Natural killer cell (primary cell): ENCODE data around the gene FCMR. TPM values are rescaled to one million over a fixed set of nuclear protein-coding genes. Genes with fewer than 3 reads are reported as not detected.

Source experiments
- ATAC-seq, 3 donors: fragments of 150-1000 bp in 2 of 3; fragments of 200-7000 bp in 1 of 3; cut with Tn5 transposase; 1 replicate in 1 of 3; 2 replicates in 2 of 3; pipeline ENCODE4 v1.10.0; 2021; ENCODE audit warnings: mild to moderate bottlenecking in 2 of 3, moderate library complexity in 2 of 3
- DNase-seq, 2 donors: peaks; one replicate each; pipeline versions ENCODE4 v3.0.0 to v3.0.0-alpha.2; 2013 to 2021; ENCODE audit warnings: mixed read lengths in 1 of 2
- H3K27ac ChIP-seq: one replicate; pipeline ENCODE4 v1.5.1; 2013; ENCODE audit warnings: mild to moderate bottlenecking, low read length
- H3K27me3 ChIP-seq: one replicate; pipeline ENCODE4 v1.6.1; 2013; ENCODE audit warnings: low read length; ENCODE audit not compliant: control insufficient read depth, insufficient read depth
- H3K36me3 ChIP-seq: one replicate; pipeline ENCODE4 v1.6.1; 2013; ENCODE audit warnings: low read length; ENCODE audit not compliant: control insufficient read depth, insufficient read depth
- H3K4me1 ChIP-seq: one replicate; pipeline ENCODE4 v1.6.1; 2013; ENCODE audit warnings: low read length; ENCODE audit not compliant: control insufficient read depth, insufficient read depth
- H3K4me3 ChIP-seq: one replicate; pipeline ENCODE4 v1.5.1; 2013; ENCODE audit warnings: low read length
- H3K9me3 ChIP-seq: one replicate; pipeline ENCODE4 v1.6.1; 2013; ENCODE audit warnings: low read length; ENCODE audit not compliant: control insufficient read depth, insufficient read depth
- H3K27ac Mint-ChIP-seq, 2 donors: one replicate each; pipeline ENCODE4 v1.8.0; 2022; ENCODE audit warnings: mild to moderate bottlenecking in 2 of 2, mixed read lengths in 2 of 2, moderate library complexity in 1 of 2
- H3K27me3 Mint-ChIP-seq, 2 donors: one replicate each; pipeline ENCODE4 v1.8.0; 2022; ENCODE audit warnings: low read depth in 2 of 2, mixed read lengths in 2 of 2
- H3K36me3 Mint-ChIP-seq: one replicate; pipeline ENCODE4 v1.8.0; 2022; ENCODE audit warnings: mixed read lengths
- H3K4me1 Mint-ChIP-seq, 2 donors: one replicate each; pipeline ENCODE4 v1.8.0; 2022; ENCODE audit warnings: mixed read lengths in 2 of 2
- H3K4me3 Mint-ChIP-seq: one replicate; pipeline ENCODE4 v1.8.0; 2022; ENCODE audit warnings: mild to moderate bottlenecking, moderate library complexity, mixed read lengths
- H3K9me3 Mint-ChIP-seq, 2 donors: one replicate each; pipeline ENCODE4 v1.8.0; 2022; ENCODE audit warnings: mixed read lengths in 2 of 2
- WGBS: methylation state at CpG from one replicate; pipeline ENCODE4 v1.1.7; 2013; ENCODE audit warnings: missing lambda C conversion rate; ENCODE audit not compliant: insufficient coverage; 5-methylcytosine and 5-hydroxymethylcytosine counted together
- intact Hi-C: fragments of 100-400 bp; cut with micrococcal nuclease; formaldehyde crosslinking; loops from one replicate; pipeline ENCODE4 v1.14.2; 2022
- total RNA-seq, 4 donors: library from RNA; stranded (reverse); fragments of 120-200 nt in 1 of 4; gene quantifications; one replicate each; pipeline versions ENCODE4 v1.2.3 to v1.2.4, GENCODE V29; 2013 to 2022
- TF ChIP-seq, protein P1 (sequence below): fragments of 200-600 bp; IDR thresholded peaks from one replicate; pipeline ENCODE4 v1.8.0; 2022; ENCODE audit warnings: antibody characterized with exemption

FCMR gene
- total RNA-seq, 3 donors from 2014 or later (not counting 1 experiment from before 2014, with no cell fraction given), result 157 to 178 (median 177) TPM

- Histone ChIP-seq H3K27me3 (no peaks in the 10 kb centered on the region), H3K4me3 (no peak overlapping the region), H3K4me1 (peaks cover 85% of the 10 kb centered on the region), H3K27ac (peak overlapping the region; percentile 0), H3K9me3 (no peaks in the 10 kb centered on the region), H3K36me3 (peaks cover 46% of the 10 kb centered on the region)
- TF ChIP-seq, protein P1, sequence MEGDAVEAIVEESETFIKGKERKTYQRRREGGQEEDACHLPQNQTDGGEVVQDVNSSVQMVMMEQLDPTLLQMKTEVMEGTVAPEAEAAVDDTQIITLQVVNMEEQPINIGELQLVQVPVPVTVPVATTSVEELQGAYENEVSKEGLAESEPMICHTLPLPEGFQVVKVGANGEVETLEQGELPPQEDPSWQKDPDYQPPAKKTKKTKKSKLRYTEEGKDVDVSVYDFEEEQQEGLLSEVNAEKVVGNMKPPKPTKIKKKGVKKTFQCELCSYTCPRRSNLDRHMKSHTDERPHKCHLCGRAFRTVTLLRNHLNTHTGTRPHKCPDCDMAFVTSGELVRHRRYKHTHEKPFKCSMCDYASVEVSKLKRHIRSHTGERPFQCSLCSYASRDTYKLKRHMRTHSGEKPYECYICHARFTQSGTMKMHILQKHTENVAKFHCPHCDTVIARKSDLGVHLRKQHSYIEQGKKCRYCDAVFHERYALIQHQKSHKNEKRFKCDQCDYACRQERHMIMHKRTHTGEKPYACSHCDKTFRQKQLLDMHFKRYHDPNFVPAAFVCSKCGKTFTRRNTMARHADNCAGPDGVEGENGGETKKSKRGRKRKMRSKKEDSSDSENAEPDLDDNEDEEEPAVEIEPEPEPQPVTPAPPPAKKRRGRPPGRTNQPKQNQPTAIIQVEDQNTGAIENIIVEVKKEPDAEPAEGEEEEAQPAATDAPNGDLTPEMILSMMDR, result no peak
- 69% methylated on average over 8 of the region's 8 CpGs for WGBS
- intact Hi-C loops, result loop anchor here (10.0 kb wide), 1 partner anchor 281 kb away; the partner anchor contains the start of gene DYRK3
- Mint-ChIP-seq H3K9me3 (no peaks in the 10 kb centered on the region), H3K4me1 (peaks cover 81 to 90% of the 10 kb centered on the region in 2 donors), H3K27me3 (no peaks in the 10 kb centered on the region), H3K4me3 (peak overlapping the region; percentile 66), H3K36me3 (peaks cover 20% of the 10 kb centered on the region), H3K27ac (peak overlapping the region in 1 of 2 donors; percentile 77)
- no peak for DNase-seq
- no peak for ATAC-seq
These were observed 5.6 kb downstream of the FCMR start for GRCh38 chr1:206916000-206916709.

DNA sequence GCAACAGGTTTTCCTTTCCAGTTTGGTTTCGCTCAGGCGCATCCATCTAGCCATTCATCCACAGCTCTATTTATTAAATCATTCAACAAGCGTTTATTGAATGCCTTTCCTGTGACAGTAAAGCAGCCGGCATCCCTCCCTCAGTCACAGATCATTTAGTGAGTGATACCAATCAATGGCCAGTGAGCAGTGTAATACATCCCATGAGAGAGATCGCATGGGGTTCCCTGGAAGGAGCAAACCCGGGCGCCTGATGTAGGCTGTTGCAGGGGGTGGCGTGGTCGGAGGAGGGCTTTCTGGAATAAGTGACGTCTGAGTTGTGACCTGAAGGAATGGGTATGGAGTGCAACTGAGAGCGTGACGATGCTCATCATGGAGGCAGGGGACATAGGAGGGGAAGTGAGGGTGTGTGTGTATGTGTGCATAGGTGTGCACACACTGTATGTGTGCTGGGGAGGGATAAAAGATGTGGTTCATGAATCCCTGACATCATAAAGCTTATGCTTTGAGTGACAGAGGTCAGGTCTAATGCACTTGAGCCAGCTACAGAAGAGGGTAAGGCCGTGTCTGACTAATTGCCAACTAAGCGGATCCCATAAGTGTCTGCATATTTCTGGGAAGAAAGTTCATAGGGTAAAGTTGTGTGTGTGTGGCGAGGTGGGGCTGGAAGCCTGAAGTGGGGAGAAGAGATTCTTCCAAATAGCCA is 6.6 kb downstream of the FCMR start:
- H3K4me1 Mint-ChIP-seq, result peaks cover 89% of the 10 kb centered on the region in 2 donors
- H3K27me3 ChIP-seq, result no peaks in the 10 kb centered on the region
- peak overlapping the region; percentile 66 for H3K4me3 Mint-ChIP-seq
- peaks cover 55% of the 10 kb centered on the region for H3K36me3 ChIP-seq
- TF ChIP-seq, protein P1, result no peak
- intact Hi-C loops, result loop anchor here (10.0 kb wide), 1 partner anchor 280 kb away; the partner anchor contains the start of gene DYRK3
- no peaks in the 10 kb centered on the region for H3K9me3 Mint-ChIP-seq
- H3K36me3 Mint-ChIP-seq, result peaks cover 20% of the 10 kb centered on the region
- H3K27ac Mint-ChIP-seq, result peak overlapping the region in 1 of 2 donors; percentile 77
- H3K4me1 ChIP-seq, result peaks cover 80% of the 10 kb centered on the region
- H3K9me3 ChIP-seq, result no peaks in the 10 kb centered on the region
- WGBS, result 85% methylated on average over 15 of the region's 15 CpGs
- H3K4me3 ChIP-seq, result no peak overlapping the region
- DNase-seq (no peak), ATAC-seq (no peak)
- H3K27me3 Mint-ChIP-seq, result no peaks in the 10 kb centered on the region
- H3K27ac ChIP-seq, result no peak overlapping the region

- intact Hi-C loops, result loop anchor here (5.0 to 10.0 kb wide), 2 partner anchors 68 to 279 kb away; partner anchors contain the start of gene DYRK3
- Histone ChIP-seq H3K27ac (peak overlapping the region; percentile 2), H3K4me3 (no peak overlapping the region), H3K9me3 (no peaks in the 10 kb centered on the region), H3K4me1 (peaks cover 80% of the 10 kb centered on the region), H3K36me3 (peaks cover 61% of the 10 kb centered on the region), H3K27me3 (no peaks in the 10 kb centered on the region)
- Mint-ChIP-seq H3K4me3 (peak overlapping the region; percentile 54), H3K27ac (peak overlapping the region in 1 of 2 donors; percentile 77), H3K4me1 (peaks cover 84 to 88% of the 10 kb centered on the region in 2 donors), H3K9me3 (no peaks in the 10 kb centered on the region), H3K36me3 (peaks cover 20% of the 10 kb centered on the region), H3K27me3 (no peaks in the 10 kb centered on the region)
- TF ChIP-seq, protein P1, result no peak
- ATAC-seq (no peak), DNase-seq (no peak)
- 79% methylated on average over 11 of the region's 12 CpGs for WGBS
These were observed 7.8 kb downstream of the FCMR start for GRCh38 chr1:206913766-206914537.
